Loucy (cell line): ENCODE results near the gene PTPRN2.

Source experiments
- H2AFZ ChIP-seq: fragments of 200-600 bp; sonication (generic); 2 replicates; pipeline ENCODE4 v1.6.0; 2016; ENCODE audit warnings: antibody characterized with exemption, mild to moderate bottlenecking, low read length, moderate library complexity
- H3F3A ChIP-seq: fragments of 200-600 bp; 2 replicates; pipeline ENCODE4 v1.6.0; 2016; ENCODE audit warnings: antibody characterized with exemption, low read depth, mild to moderate bottlenecking
- H3K27me3 ChIP-seq: fragments of 200-600 bp; sonication (generic); 2 replicates; pipeline ENCODE4 v1.6.1; 2014; ENCODE audit warnings: low read length, mild to moderate bottlenecking; ENCODE audit not compliant: insufficient read depth, poor library complexity, severe bottlenecking
- H3K36me3 ChIP-seq: fragments of 200-600 bp; sonication (generic); 2 replicates; pipeline ENCODE4 v1.6.1; 2016; ENCODE audit warnings: low read length; ENCODE audit not compliant: insufficient read depth
- H3K4me1 ChIP-seq: fragments of 200-600 bp; sonication (generic); 2 replicates; pipeline ENCODE4 v1.5.1; 2014; ENCODE audit warnings: low read length, mild to moderate bottlenecking; ENCODE audit not compliant: insufficient read depth, poor library complexity, severe bottlenecking
- H3K4me2 ChIP-seq: fragments of 200-600 bp; sonication (generic); 2 replicates; pipeline ENCODE4 v1.6.0; 2014; ENCODE audit warnings: antibody characterized with exemption, low read length, low read depth, mild to moderate bottlenecking; ENCODE audit not compliant: poor library complexity, severe bottlenecking
- H3K4me3 ChIP-seq: fragments of 200-600 bp; sonication (generic); 2 replicates; pipeline ENCODE4 v1.5.1; 2014; ENCODE audit warnings: low read length, mild to moderate bottlenecking, mixed read lengths; ENCODE audit not compliant: poor library complexity, severe bottlenecking
- H3K79me2 ChIP-seq: fragments of 200-600 bp; sonication (generic); 2 replicates; pipeline ENCODE4 v1.6.1; 2014; ENCODE audit warnings: low read length; ENCODE audit not compliant: insufficient read depth
- H3K9ac ChIP-seq: fragments of 200-600 bp; sonication (generic); 2 replicates; pipeline ENCODE4 v1.6.0; 2014; ENCODE audit warnings: mild to moderate bottlenecking, low read depth, low read length, moderate library complexity; ENCODE audit not compliant: poor library complexity, severe bottlenecking
- H3K9me2 ChIP-seq: fragments of 200-600 bp; sonication (generic); replicated peaks from 2 replicates; pipeline ENCODE4 v1.6.1; 2016; ENCODE audit warnings: low read depth, low read length, mixed read lengths
- H3K9me3 ChIP-seq: fragments of 200-600 bp; sonication (generic); 2 replicates; pipeline ENCODE4 v1.6.1; 2014; ENCODE audit warnings: mild to moderate bottlenecking, antibody characterized with exemption, low read length, low read depth; ENCODE audit not compliant: insufficient read depth
- H4K20me1 ChIP-seq: fragments of 200-600 bp; sonication (generic); 2 replicates; pipeline ENCODE4 v1.6.0; 2014; ENCODE audit warnings: antibody characterized with exemption, low read length, mild to moderate bottlenecking; ENCODE audit not compliant: insufficient read depth, poor library complexity, severe bottlenecking
- CTCF ChIP-seq: fragments of 200-600 bp; sonication (generic); conservative IDR thresholded peaks from 2 replicates; pipeline ENCODE4 v1.5.1; 2014; ENCODE audit warnings: mild to moderate bottlenecking, antibody characterized with exemption, low read length
- EZH2phosphoT487 ChIP-seq: fragments of 200-600 bp; IDR thresholded peaks from 2 replicates; pipeline ENCODE4 v1.6.1; 2018; ENCODE audit warnings: antibody characterized with exemption, mild to moderate bottlenecking, moderate library complexity, borderline replicate concordance

The PTPRN2 gene

GRCh38 chr7:158007697-158008257, 579.8 kb downstream of the PTPRN2 start:
- Histone ChIP-seq H3K4me2 (no peak overlapping the region), H3K9ac (no peak overlapping the region), H3K4me3 (no peak overlapping the region), H3K79me2 (no peaks in the 10 kb centered on the region), H3K9me2 (no peaks in the 10 kb centered on the region), H3K27me3 (no peaks in the 10 kb centered on the region), H3K4me1 (no peaks in the 10 kb centered on the region), H4K20me1 (no peaks in the 10 kb centered on the region), H3K36me3 (no peaks in the 10 kb centered on the region), H2AFZ (no peak overlapping the region), H3K9me3 (no peaks in the 10 kb centered on the region), H3F3A (no peaks in the 10 kb centered on the region)
- TF ChIP-seq CTCF (no peak), EZH2phosphoT487 (no peak)

- Histone ChIP-seq H3K9me2 (no peaks in the 10 kb centered on the region), H3K79me2 (no peaks in the 10 kb centered on the region), H3K4me1 (no peaks in the 10 kb centered on the region), H3F3A (no peaks in the 10 kb centered on the region), H2AFZ (no peak overlapping the region), H3K27me3 (no peaks in the 10 kb centered on the region), H3K36me3 (no peaks in the 10 kb centered on the region), H3K9ac (no peak overlapping the region), H3K4me2 (no peak overlapping the region), H4K20me1 (no peaks in the 10 kb centered on the region), H3K4me3 (no peak overlapping the region), H3K9me3 (no peaks in the 10 kb centered on the region)
- TF ChIP-seq CTCF = no peak
- TF ChIP-seq EZH2phosphoT487 = no peak
Measured at GRCh38 chr7:158006841-158007696, 580.6 kb downstream of the PTPRN2 start.

GRCh38 chr7:158005531-158005930, 582.1 kb downstream of the PTPRN2 start:
- H2AFZ ChIP-seq = no peak overlapping the region
- TF ChIP-seq EZH2phosphoT487 (no peak), CTCF (no peak)
- H3F3A ChIP-seq = no peaks in the 10 kb centered on the region
- no peaks in the 10 kb centered on the region for H3K4me1 ChIP-seq
- no peaks in the 10 kb centered on the region for H3K9me2 ChIP-seq
- H4K20me1 ChIP-seq = no peaks in the 10 kb centered on the region
- H3K9ac ChIP-seq = no peak overlapping the region
- H3K4me3 ChIP-seq = no peak overlapping the region
- H3K79me2 ChIP-seq = no peaks in the 10 kb centered on the region
- H3K27me3 ChIP-seq = no peaks in the 10 kb centered on the region
- no peaks in the 10 kb centered on the region for H3K9me3 ChIP-seq
- H3K36me3 ChIP-seq = no peaks in the 10 kb centered on the region
- H3K4me2 ChIP-seq = peak overlapping the region; percentile 50
